ENCODE data around the gene ATAD5.
A peak's percentile ranks its signal among the peaks of the same experiment; 100 is the strongest.

ATAD5 gene

DNA sequence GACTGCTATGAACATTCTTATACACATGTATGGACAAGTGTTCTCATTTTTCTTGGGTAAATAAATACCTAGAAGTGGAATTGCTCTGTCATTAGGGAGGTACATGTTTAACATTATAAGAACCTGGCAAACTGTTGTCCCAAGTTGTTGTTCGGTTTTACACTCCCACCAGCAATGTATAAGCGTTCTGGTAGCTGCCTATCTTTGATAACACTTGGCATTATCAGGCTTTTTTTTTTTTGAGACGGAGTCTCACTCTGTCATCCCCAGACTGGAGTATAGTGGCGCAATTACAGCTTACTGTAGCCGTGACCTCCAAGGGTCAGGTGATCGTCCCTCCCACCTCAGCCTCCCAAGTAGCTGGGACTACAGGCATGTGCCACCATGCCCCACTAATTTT is 16.3 kb downstream of the ATAD5 start:
- H2AFZ ChIP-seq (ENCODE audit: low read depth, low read length), result no peak overlapping the region
- no peak overlapping the region for H3K4ac ChIP-seq (ENCODE audit: low read depth in 1 of 2, low read length in 2 of 2)
- no peaks in the 10 kb centered on the region for H3K4me1 ChIP-seq (ENCODE audit: control insufficient read depth, insufficient read depth, low read depth, low read length)
- no peak overlapping the region for H3K23ac ChIP-seq (ENCODE audit: low read length in 2 of 2)
- H2BK5ac ChIP-seq (ENCODE audit: low read depth, low read length, poor library complexity, severe bottlenecking), result no peak overlapping the region
- no peak for DNase-seq
- H3K4me3 ChIP-seq (ENCODE audit: insufficient read depth in 1 of 2, low read depth in 1 of 2, low read length in 2 of 2), result no peak overlapping the region
- H3K27ac ChIP-seq (ENCODE audit: low read length, poor library complexity, severe bottlenecking), result no peak overlapping the region
- H2BK15ac ChIP-seq (ENCODE audit: low read depth, poor library complexity, severe bottlenecking), result no peak overlapping the region
- no peak overlapping the region for H3K18ac ChIP-seq (ENCODE audit: low read depth in 1 of 2, low read length in 2 of 2)
- H4K91ac ChIP-seq (ENCODE audit: low read length), result no peak overlapping the region
- no peak overlapping the region for H3K9ac ChIP-seq (ENCODE audit: low read length)
- H2BK12ac ChIP-seq (ENCODE audit: low read length in 2 of 2), result no peak overlapping the region
- H3K14ac ChIP-seq (ENCODE audit: low read length in 2 of 2), result no peak overlapping the region
- WGBS, result over 99% methylated on average over 5 of the region's 6 CpGs
- H3K27me3 ChIP-seq (ENCODE audit: control insufficient read depth in 1 of 2, insufficient read depth in 1 of 2, low read length in 2 of 2), result no peaks in the 10 kb centered on the region
- H3K79me1 ChIP-seq (replicated peaks; ENCODE audit: low read length, poor library complexity, severe bottlenecking), result peaks cover under 1% of the 10 kb centered on the region
- H3K9me3 ChIP-seq (ENCODE audit: control insufficient read depth, low read length), result no peaks in the 10 kb centered on the region
- no peak overlapping the region for H2BK120ac ChIP-seq (ENCODE audit: low read depth, low read length)
- no peak overlapping the region for H4K8ac ChIP-seq (ENCODE audit: low read length)
- H2AK5ac ChIP-seq (ENCODE audit: low read length, severe bottlenecking), result no peak overlapping the region
- no peak overlapping the region for H3K4me2 ChIP-seq (ENCODE audit: low read length, poor library complexity, severe bottlenecking)
- peaks cover 2 to 3% of the 10 kb centered on the region in 2 experiments for H3K36me3 ChIP-seq (ENCODE audit: control insufficient read depth in 1 of 2, insufficient read depth in 2 of 2, low read depth in 1 of 2, low read length in 2 of 2)

DNA sequence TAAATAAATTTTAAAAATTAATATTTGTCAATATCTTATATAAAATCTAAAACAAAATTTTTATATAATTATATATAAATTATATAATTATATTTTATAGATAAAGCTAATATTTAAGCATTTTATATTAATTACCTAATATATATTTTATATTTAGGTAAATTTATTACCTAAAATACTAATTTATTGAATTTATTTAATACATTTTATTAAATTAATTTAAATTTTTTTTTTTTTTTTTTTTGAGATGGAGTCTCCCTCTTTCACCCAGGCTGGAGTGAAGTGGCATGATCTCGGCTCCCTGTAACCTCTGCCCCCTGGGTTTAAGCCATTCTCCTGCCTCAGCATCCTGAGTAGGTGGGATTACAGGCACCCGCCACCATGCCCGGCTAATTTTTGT is 22.4 kb downstream of the ATAD5 start:
- no peak overlapping the region for H3K4me2 ChIP-seq (ENCODE audit: low read length, poor library complexity, severe bottlenecking)
- DNase-seq, result no peak
- no peaks in the 10 kb centered on the region for H3K9me3 ChIP-seq (ENCODE audit: control insufficient read depth, low read length)
- no peak overlapping the region for H3K18ac ChIP-seq (ENCODE audit: low read depth in 1 of 2, low read length in 2 of 2)
- no peak overlapping the region for H2AFZ ChIP-seq (ENCODE audit: low read depth, low read length)
- 100% methylated on average over 3 of the region's 3 CpGs for WGBS
- no peaks in the 10 kb centered on the region for H3K27me3 ChIP-seq (ENCODE audit: control insufficient read depth in 1 of 2, insufficient read depth in 1 of 2, low read length in 2 of 2)
- no peak overlapping the region for H3K23ac ChIP-seq (ENCODE audit: low read length in 2 of 2)
- no peak overlapping the region for H3K27ac ChIP-seq (ENCODE audit: low read length, poor library complexity, severe bottlenecking)
- no peak overlapping the region for H2BK120ac ChIP-seq (ENCODE audit: low read depth, low read length)
- no peak overlapping the region for H4K91ac ChIP-seq (ENCODE audit: low read length)
- peaks cover 2% of the 10 kb centered on the region for H3K79me1 ChIP-seq (replicated peaks; ENCODE audit: low read length, poor library complexity, severe bottlenecking)
- H3K9ac ChIP-seq (ENCODE audit: low read length), result no peak overlapping the region
- peaks cover 0 to 3% of the 10 kb centered on the region in 2 experiments for H3K36me3 ChIP-seq (ENCODE audit: control insufficient read depth in 1 of 2, insufficient read depth in 2 of 2, low read depth in 1 of 2, low read length in 2 of 2)
- no peak overlapping the region for H4K8ac ChIP-seq (ENCODE audit: low read length)
- H2BK12ac ChIP-seq (ENCODE audit: low read length in 2 of 2), result no peak overlapping the region
- H3K4me1 ChIP-seq (ENCODE audit: control insufficient read depth, insufficient read depth, low read depth, low read length), result peaks cover 2% of the 10 kb centered on the region
- H3K14ac ChIP-seq (ENCODE audit: low read length in 2 of 2), result no peak overlapping the region
- no peak overlapping the region for H2AK5ac ChIP-seq (ENCODE audit: low read length, severe bottlenecking)
- H3K4ac ChIP-seq (ENCODE audit: low read depth in 1 of 2, low read length in 2 of 2), result no peak overlapping the region
- H2BK15ac ChIP-seq (ENCODE audit: low read depth, poor library complexity, severe bottlenecking), result no peak overlapping the region
- no peak overlapping the region for H3K4me3 ChIP-seq (ENCODE audit: insufficient read depth in 1 of 2, low read depth in 1 of 2, low read length in 2 of 2)
- H2BK5ac ChIP-seq (ENCODE audit: low read depth, low read length, poor library complexity, severe bottlenecking), result no peak overlapping the region

DNA sequence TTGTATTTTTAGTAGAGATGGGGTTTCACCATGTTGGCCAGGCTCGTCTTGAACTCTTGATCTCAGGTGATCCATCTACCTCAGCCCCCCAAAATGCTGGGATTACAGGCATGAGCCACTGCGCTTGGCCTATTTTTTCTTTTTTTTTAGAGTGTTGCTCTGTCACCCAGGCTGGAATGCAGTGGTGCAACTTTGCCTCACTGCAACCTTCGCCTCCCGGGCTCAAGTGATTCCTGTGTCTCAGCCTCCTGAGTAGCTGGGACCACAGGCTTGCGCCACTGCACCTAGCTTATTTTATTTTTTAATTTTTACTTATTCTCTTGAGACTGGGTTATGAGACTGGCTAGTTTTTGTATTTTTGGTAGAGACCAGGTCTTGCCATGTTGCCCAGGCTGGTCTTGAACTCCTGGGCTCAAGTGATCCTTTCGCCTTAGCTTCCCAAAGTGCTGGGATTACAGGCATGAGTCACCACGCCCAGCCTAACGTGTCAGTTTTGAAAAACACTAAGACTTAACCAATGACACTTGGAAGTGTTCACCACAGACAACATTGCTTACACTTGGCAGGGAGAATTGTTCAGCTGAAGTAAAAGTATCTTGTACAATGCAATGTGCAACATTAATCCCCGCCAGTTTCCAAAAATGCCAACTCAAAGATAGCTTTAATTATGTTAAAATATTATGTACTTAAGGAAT is 26.9 kb downstream of the ATAD5 start:
- Histone ChIP-seq H2BK15ac (ENCODE audit: low read depth, poor library complexity, severe bottlenecking) (no peak overlapping the region), H2AFZ (ENCODE audit: low read depth, low read length) (no peak overlapping the region), H3K14ac (ENCODE audit: low read length in 2 of 2) (no peak overlapping the region), H3K23ac (ENCODE audit: low read length in 2 of 2) (no peak overlapping the region), H3K36me3 (ENCODE audit: control insufficient read depth in 1 of 2, insufficient read depth in 2 of 2, low read depth in 1 of 2, low read length in 2 of 2) (peaks cover 0 to 9% of the 10 kb centered on the region in 2 experiments), H4K8ac (ENCODE audit: low read length) (no peak overlapping the region), H3K9ac (ENCODE audit: low read length) (no peak overlapping the region), H3K4me3 (ENCODE audit: insufficient read depth in 1 of 2, low read depth in 1 of 2, low read length in 2 of 2) (no peak overlapping the region), H3K4me1 (ENCODE audit: control insufficient read depth, insufficient read depth, low read depth, low read length) (peaks cover 2% of the 10 kb centered on the region), H3K18ac (ENCODE audit: low read depth in 1 of 2, low read length in 2 of 2) (no peak overlapping the region), H4K91ac (ENCODE audit: low read length) (no peak overlapping the region), H3K27ac (ENCODE audit: low read length, poor library complexity, severe bottlenecking) (no peak overlapping the region), H3K27me3 (ENCODE audit: control insufficient read depth in 1 of 2, insufficient read depth in 1 of 2, low read length in 2 of 2) (no peaks in the 10 kb centered on the region), H3K9me3 (ENCODE audit: control insufficient read depth, low read length) (no peaks in the 10 kb centered on the region), H3K4me2 (ENCODE audit: low read length, poor library complexity, severe bottlenecking) (no peak overlapping the region), H3K79me1 (replicated peaks; ENCODE audit: low read length, poor library complexity, severe bottlenecking) (peaks cover 5% of the 10 kb centered on the region), H2AK5ac (ENCODE audit: low read length, severe bottlenecking) (no peak overlapping the region), H3K4ac (ENCODE audit: low read depth in 1 of 2, low read length in 2 of 2) (no peak overlapping the region), H2BK12ac (ENCODE audit: low read length in 2 of 2) (no peak overlapping the region), H2BK5ac (ENCODE audit: low read depth, low read length, poor library complexity, severe bottlenecking) (no peak overlapping the region), H2BK120ac (ENCODE audit: low read depth, low read length) (no peak overlapping the region)
- peak; percentile 24 for DNase-seq
- 97% methylated on average over 5 of the region's 9 CpGs for WGBS

DNA sequence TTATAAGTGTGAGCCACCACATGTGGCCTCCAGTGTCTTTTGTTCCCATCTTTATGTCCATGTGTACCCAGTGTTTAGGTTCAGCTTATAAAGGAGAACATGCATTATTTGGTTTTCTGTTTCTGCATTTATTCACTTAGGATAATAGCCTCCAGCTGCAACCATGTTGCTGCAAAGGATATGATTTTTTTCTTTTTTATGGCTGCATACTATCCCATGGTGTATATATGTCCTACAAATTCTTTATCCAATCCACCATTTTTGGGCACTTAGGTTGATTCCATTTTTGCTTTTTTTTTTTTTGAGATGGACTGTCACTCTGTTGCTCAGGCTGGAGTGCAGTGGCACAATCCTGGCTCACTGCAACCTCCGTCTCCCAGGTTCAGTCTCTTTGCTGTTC is 32.9 kb downstream of the ATAD5 start:
- Histone ChIP-seq H3K14ac (ENCODE audit: low read length in 2 of 2) (no peak overlapping the region), H3K4me3 (ENCODE audit: insufficient read depth in 1 of 2, low read depth in 1 of 2, low read length in 2 of 2) (no peak overlapping the region), H3K79me1 (replicated peaks; ENCODE audit: low read length, poor library complexity, severe bottlenecking) (peaks cover 3% of the 10 kb centered on the region), H3K27ac (ENCODE audit: low read length, poor library complexity, severe bottlenecking) (no peak overlapping the region), H2BK120ac (ENCODE audit: low read depth, low read length) (no peak overlapping the region), H3K27me3 (ENCODE audit: control insufficient read depth in 1 of 2, insufficient read depth in 1 of 2, low read length in 2 of 2) (no peaks in the 10 kb centered on the region), H3K23ac (ENCODE audit: low read length in 2 of 2) (no peak overlapping the region), H3K9ac (ENCODE audit: low read length) (no peak overlapping the region), H2AFZ (ENCODE audit: low read depth, low read length) (no peak overlapping the region), H3K4me2 (ENCODE audit: low read length, poor library complexity, severe bottlenecking) (no peak overlapping the region), H2BK5ac (ENCODE audit: low read depth, low read length, poor library complexity, severe bottlenecking) (no peak overlapping the region), H2AK5ac (ENCODE audit: low read length, severe bottlenecking) (no peak overlapping the region), H3K4me1 (ENCODE audit: control insufficient read depth, insufficient read depth, low read depth, low read length) (no peaks in the 10 kb centered on the region), H3K4ac (ENCODE audit: low read depth in 1 of 2, low read length in 2 of 2) (no peak overlapping the region), H2BK15ac (ENCODE audit: low read depth, poor library complexity, severe bottlenecking) (no peak overlapping the region), H4K8ac (ENCODE audit: low read length) (no peak overlapping the region), H2BK12ac (ENCODE audit: low read length in 2 of 2) (no peak overlapping the region), H3K18ac (ENCODE audit: low read depth in 1 of 2, low read length in 2 of 2) (no peak overlapping the region), H3K36me3 (ENCODE audit: control insufficient read depth in 1 of 2, insufficient read depth in 2 of 2, low read depth in 1 of 2, low read length in 2 of 2) (peaks cover 12 to 15% of the 10 kb centered on the region in 2 experiments), H3K9me3 (ENCODE audit: control insufficient read depth, low read length) (no peaks in the 10 kb centered on the region), H4K91ac (ENCODE audit: low read length) (no peak overlapping the region)
- no peak for DNase-seq
- WGBS, result 100% methylated on average over 1 of the region's 1 CpG

Measured in mesenchymal stem cell (in vitro differentiated cells and primary cell).